Astrocyte (in vitro differentiated cells and primary cell): ENCODE data around the gene NEUROG3. TPM values are rescaled to one million over a fixed set of nuclear protein-coding genes. Genes with fewer than 3 reads are reported as not detected.
"Not testable (repeated sequence)": the region's sequence is repeated elsewhere in the genome, so short reads cannot be mapped to it uniquely, and the experiment has no call there.

Experiments used
- DNase-seq: peaks from one replicate; pipeline ENCODE4 v3.0.0-alpha.2; 2010; ENCODE audit warnings: low read depth
- FAIRE-seq: peaks from 2 replicates; lab custom pipeline; 2011; peaks lifted over from hg19 to GRCh38; lab: Jason Lieb, UNC
- H2AFZ ChIP-seq: 2 replicates; pipeline ENCODE4 v1.6.0; 2012; ENCODE audit warnings: low read depth, low read length, inconsistent platforms
- H3K27ac ChIP-seq: 2 replicates; pipeline ENCODE4 v1.5.1; 2011; ENCODE audit warnings: low read depth, low read length, inconsistent platforms
- H3K27me3 ChIP-seq: 2 replicates; pipeline ENCODE4 v1.6.0; 2011; ENCODE audit warnings: low read length, inconsistent platforms; ENCODE audit not compliant: insufficient read depth
- H3K36me3 ChIP-seq: 2 replicates; pipeline ENCODE4 v1.5.1; 2011; ENCODE audit warnings: low read length, inconsistent platforms; ENCODE audit not compliant: insufficient read depth
- H3K4me1 ChIP-seq: 2 replicates; pipeline ENCODE4 v1.5.1; 2011; ENCODE audit warnings: low read length, inconsistent platforms; ENCODE audit not compliant: insufficient read depth
- H3K4me2 ChIP-seq: 2 replicates; pipeline ENCODE4 v1.6.0; 2012; ENCODE audit warnings: low read length, inconsistent platforms
- H3K4me3 ChIP-seq: 2 replicates; pipeline ENCODE4 v1.5.1; 2011; ENCODE audit warnings: low read depth, mild to moderate bottlenecking, low read length, inconsistent platforms; ENCODE audit not compliant: insufficient read depth
- H3K79me2 ChIP-seq: 2 replicates; pipeline ENCODE4 v1.6.0; 2012; ENCODE audit warnings: mild to moderate bottlenecking, low read length, inconsistent platforms; ENCODE audit not compliant: insufficient read depth
- H3K9ac ChIP-seq: 2 replicates; pipeline ENCODE4 v1.6.0; 2012; ENCODE audit warnings: mild to moderate bottlenecking, low read length, inconsistent platforms
- H3K9me3 ChIP-seq: 2 replicates; pipeline ENCODE4 v1.5.1; 2012; ENCODE audit warnings: low read depth, mild to moderate bottlenecking, low read length, inconsistent platforms; ENCODE audit not compliant: insufficient read depth
- H4K20me1 ChIP-seq: 2 replicates; pipeline ENCODE4 v1.6.0; 2012; ENCODE audit warnings: low read length, inconsistent platforms; ENCODE audit not compliant: insufficient read depth
- H3K27ac Mint-ChIP-seq: one replicate; pipeline ENCODE4 v1.8.0; 2021; ENCODE audit warnings: mild to moderate bottlenecking, mixed read lengths; ENCODE audit not compliant: unreplicated experiment
- H3K27me3 Mint-ChIP-seq: one replicate; pipeline ENCODE4 v1.8.0; 2021; ENCODE audit warnings: low read depth, mixed read lengths; ENCODE audit not compliant: unreplicated experiment
- H3K36me3 Mint-ChIP-seq: one replicate; pipeline ENCODE4 v1.8.0; 2021; ENCODE audit warnings: low read depth, mixed read lengths; ENCODE audit not compliant: unreplicated experiment
- H3K4me1 Mint-ChIP-seq: one replicate; pipeline ENCODE4 v1.8.0; 2021; ENCODE audit warnings: low read depth, mixed read lengths; ENCODE audit not compliant: unreplicated experiment
- H3K4me3 Mint-ChIP-seq: one replicate; pipeline ENCODE4 v1.8.0; 2021; ENCODE audit warnings: mild to moderate bottlenecking, moderate library complexity, mixed read lengths; ENCODE audit not compliant: unreplicated experiment
- H3K9me3 Mint-ChIP-seq: one replicate; pipeline ENCODE4 v1.8.0; 2021; ENCODE audit warnings: mild to moderate bottlenecking, mixed read lengths; ENCODE audit not compliant: unreplicated experiment
- EZH2 ChIP-seq: IDR thresholded peaks from 2 replicates; pipeline ENCODE4 v1.6.1; 2012; ENCODE audit warnings: mild to moderate bottlenecking, low read length, inconsistent platforms; ENCODE audit not compliant: insufficient read depth
- total RNA-seq: library from RNA; stranded (reverse); gene quantifications from 2 replicates; pipeline ENCODE4 v1.2.1, GENCODE V29; 2021
- TF ChIP-seq, protein P1 (sequence below): IDR thresholded peaks from 2 replicates; pipeline ENCODE4 v1.5.1; 2011; ENCODE audit warnings: low read depth, mild to moderate bottlenecking, inconsistent platforms, low read length, moderate library complexity; ENCODE audit not compliant: insufficient read depth

Gene NEUROG3
- total RNA-seq, 1 donor from 2014 or later, result not detected

DNA sequence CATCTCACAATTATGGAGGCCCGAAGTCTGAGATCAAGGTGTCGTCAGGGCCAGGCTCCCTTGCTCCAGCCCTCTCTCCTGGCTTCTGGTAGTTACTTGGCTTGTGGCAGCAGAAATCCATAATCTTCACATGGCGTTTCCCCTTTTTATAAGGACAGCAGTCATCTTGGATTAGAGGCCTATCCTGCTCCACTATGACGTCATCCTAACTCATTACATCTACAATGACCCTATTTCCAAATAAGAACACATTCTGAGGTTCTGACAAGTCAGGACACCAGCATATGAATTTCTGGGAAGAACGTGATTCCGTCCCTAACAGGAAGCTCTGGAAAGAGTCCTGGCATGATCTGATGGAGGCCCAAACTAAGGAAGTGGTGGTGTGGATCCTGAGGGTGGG is 35.8 kb downstream of the NEUROG3 start:
- no peaks in the 10 kb centered on the region for H3K79me2 ChIP-seq
- H3K4me1 ChIP-seq, result no peaks in the 10 kb centered on the region
- Mint-ChIP-seq H3K27ac (no peak overlapping the region), H3K4me3 (no peak overlapping the region), H3K36me3 (no peaks in the 10 kb centered on the region), H3K9me3 (peaks cover 34% of the 10 kb centered on the region), H3K27me3 (peaks cover 27% of the 10 kb centered on the region), H3K4me1 (no peaks in the 10 kb centered on the region)
- H3K9ac ChIP-seq, result no peak overlapping the region
- TF ChIP-seq, protein P1, sequence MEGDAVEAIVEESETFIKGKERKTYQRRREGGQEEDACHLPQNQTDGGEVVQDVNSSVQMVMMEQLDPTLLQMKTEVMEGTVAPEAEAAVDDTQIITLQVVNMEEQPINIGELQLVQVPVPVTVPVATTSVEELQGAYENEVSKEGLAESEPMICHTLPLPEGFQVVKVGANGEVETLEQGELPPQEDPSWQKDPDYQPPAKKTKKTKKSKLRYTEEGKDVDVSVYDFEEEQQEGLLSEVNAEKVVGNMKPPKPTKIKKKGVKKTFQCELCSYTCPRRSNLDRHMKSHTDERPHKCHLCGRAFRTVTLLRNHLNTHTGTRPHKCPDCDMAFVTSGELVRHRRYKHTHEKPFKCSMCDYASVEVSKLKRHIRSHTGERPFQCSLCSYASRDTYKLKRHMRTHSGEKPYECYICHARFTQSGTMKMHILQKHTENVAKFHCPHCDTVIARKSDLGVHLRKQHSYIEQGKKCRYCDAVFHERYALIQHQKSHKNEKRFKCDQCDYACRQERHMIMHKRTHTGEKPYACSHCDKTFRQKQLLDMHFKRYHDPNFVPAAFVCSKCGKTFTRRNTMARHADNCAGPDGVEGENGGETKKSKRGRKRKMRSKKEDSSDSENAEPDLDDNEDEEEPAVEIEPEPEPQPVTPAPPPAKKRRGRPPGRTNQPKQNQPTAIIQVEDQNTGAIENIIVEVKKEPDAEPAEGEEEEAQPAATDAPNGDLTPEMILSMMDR, result no peak
- no peak for TF ChIP-seq EZH2
- DNase-seq (no peak), FAIRE-seq (no peak)
- no peak overlapping the region for H3K4me3 ChIP-seq
- H3K27ac ChIP-seq, result no peak overlapping the region
- peaks cover 8% of the 10 kb centered on the region for H3K27me3 ChIP-seq
- H3K9me3 ChIP-seq, result peaks cover 8% of the 10 kb centered on the region
- no peaks in the 10 kb centered on the region for H4K20me1 ChIP-seq
- H3K4me2 ChIP-seq, result no peak overlapping the region
- H2AFZ ChIP-seq, result no peak overlapping the region
- no peaks in the 10 kb centered on the region for H3K36me3 ChIP-seq

DNA sequence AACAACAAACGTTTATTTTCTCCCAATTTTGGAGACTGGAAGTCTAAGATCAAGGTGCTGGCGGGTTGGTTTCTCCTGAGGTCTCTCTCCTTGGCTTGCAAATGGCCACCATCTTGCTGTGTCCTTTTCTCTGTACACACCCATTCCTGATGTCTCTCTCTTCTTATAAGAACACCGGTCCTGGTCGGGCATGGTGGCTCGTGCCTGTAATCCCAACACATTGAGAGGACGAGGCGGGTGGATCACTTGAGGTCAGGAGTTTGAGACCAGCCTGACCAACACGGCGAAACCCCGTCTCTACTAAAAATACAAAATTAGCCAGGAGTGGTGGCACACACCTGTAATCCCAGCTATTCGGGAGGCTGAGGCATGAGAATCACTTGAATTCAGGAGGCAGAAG is 36.7 kb downstream of the NEUROG3 start:
- not testable (repeated sequence) for H4K20me1 ChIP-seq, H3K27me3 ChIP-seq, H3K36me3 Mint-ChIP-seq, H3K4me2 ChIP-seq, H3K4me1 ChIP-seq, FAIRE-seq, H3K9me3 ChIP-seq, H2AFZ ChIP-seq, H3K4me3 ChIP-seq, H3K4me3 Mint-ChIP-seq, H3K79me2 ChIP-seq, H3K4me1 Mint-ChIP-seq, H3K27ac Mint-ChIP-seq, H3K27ac ChIP-seq, H3K36me3 ChIP-seq, H3K9ac ChIP-seq, DNase-seq
- H3K27me3 Mint-ChIP-seq, result peaks cover 26% of the 10 kb centered on the region
- peaks cover 29% of the 10 kb centered on the region for H3K9me3 Mint-ChIP-seq

DNA sequence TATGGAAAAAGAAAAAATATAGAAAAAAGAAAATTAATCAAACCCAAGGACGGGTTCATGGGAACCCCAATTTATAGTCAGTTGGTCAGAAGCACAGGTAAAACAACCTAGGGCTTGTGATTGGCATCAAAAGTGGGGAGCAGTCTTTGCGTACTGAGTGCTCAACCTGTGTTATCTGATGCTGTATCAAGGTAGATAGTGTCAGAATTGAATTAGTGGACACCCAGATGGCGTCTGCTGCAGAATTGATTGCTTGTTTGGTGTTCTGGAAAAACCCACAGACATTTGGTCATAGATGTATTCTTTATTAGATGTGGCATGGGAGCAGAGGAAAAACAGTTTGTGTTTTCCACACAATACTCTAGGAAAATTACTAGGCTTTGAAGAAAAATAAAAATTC is 39.6 kb downstream of the NEUROG3 start:
- TF ChIP-seq, protein P1, result no peak
- no peak for TF ChIP-seq EZH2

More for the DNA sequence above, 39.6 kb downstream of the NEUROG3 start:
- Histone ChIP-seq H3K4me3 (no peak overlapping the region), H3K9ac (no peak overlapping the region), H3K27ac (no peak overlapping the region), H3K27me3 (peaks cover 10% of the 10 kb centered on the region), H3K4me1 (no peaks in the 10 kb centered on the region), H3K4me2 (no peak overlapping the region), H3K36me3 (no peaks in the 10 kb centered on the region), H3K9me3 (peaks cover 4% of the 10 kb centered on the region), H4K20me1 (no peaks in the 10 kb centered on the region), H3K79me2 (no peaks in the 10 kb centered on the region), H2AFZ (no peak overlapping the region)
- no peak for DNase-seq
- no peak for FAIRE-seq
- Mint-ChIP-seq H3K4me1 (no peaks in the 10 kb centered on the region), H3K27ac (no peak overlapping the region), H3K36me3 (no peaks in the 10 kb centered on the region), H3K9me3 (peaks cover 16% of the 10 kb centered on the region), H3K4me3 (no peak overlapping the region), H3K27me3 (peaks cover 18% of the 10 kb centered on the region)
